H1 (cell line): ENCODE measurements around the gene KIF2C. TPM values are rescaled to one million over a fixed set of nuclear protein-coding genes. Genes with fewer than 3 reads are reported as not detected.
"Not testable (repeated sequence)": the region's sequence is repeated elsewhere in the genome, so short reads cannot be mapped to it uniquely, and the experiment has no call there.

Source experiments
- CTCF ChIA-PET: fragments of 300-600 bp; sonication (Branson Sonifier 250); formaldehyde crosslinking; loops from one replicate; lab custom pipeline; 2021; ENCODE audit not compliant: partially characterized antibody; lab: Charles Lee
- POLR2A ChIA-PET: fragments of 300-600 bp; sonication (Branson Sonifier 250); formaldehyde crosslinking; loops from one replicate; lab custom pipeline; 2021; ENCODE audit warnings: inconsistent platforms; ENCODE audit not compliant: partially characterized antibody; lab: Charles Lee
- DNase-seq, 2 experiments: peaks; one replicate each; pipeline versions ENCODE4 v3.0.0 to v3.0.0-alpha.2; 2010 to 2022; ENCODE audit warnings: low spot score in 2 of 2, low read depth in 1 of 2, mixed read lengths in 1 of 2
- FAIRE-seq: peaks from 2 replicates; lab custom pipeline; 2011; peaks lifted over from hg19 to GRCh38; lab: Jason Lieb, UNC
- H2AFZ ChIP-seq: 2 replicates; pipeline ENCODE4 v1.8.1; 2012; ENCODE audit warnings: low read length, inconsistent platforms
- H2AK5ac ChIP-seq: 2 replicates; pipeline ENCODE4 v1.6.1; 2013; ENCODE audit warnings: low read depth, low read length
- H2BK120ac ChIP-seq: replicated peaks from 2 replicates; pipeline ENCODE3; 2013; ENCODE audit warnings: low read depth, low read length, inconsistent platforms
- H2BK12ac ChIP-seq: 2 replicates; pipeline ENCODE4 v1.6.1; 2013; ENCODE audit warnings: low read depth, low read length
- H2BK15ac ChIP-seq: 2 replicates; pipeline ENCODE4 v1.6.1; 2013; ENCODE audit warnings: low read length
- H2BK20ac ChIP-seq: 2 replicates; pipeline ENCODE4 v1.6.1; 2013; ENCODE audit warnings: low read length
- H2BK5ac ChIP-seq: 2 replicates; pipeline ENCODE4 v1.6.1; 2013; ENCODE audit warnings: low read depth, low read length
- H3K14ac ChIP-seq: 2 replicates; pipeline ENCODE4 v1.6.1; 2013; ENCODE audit warnings: inconsistent platforms; ENCODE audit not compliant: insufficient read length
- H3K18ac ChIP-seq: 2 replicates; pipeline ENCODE4 v1.6.1; 2013; ENCODE audit warnings: low read length; ENCODE audit errors: extremely low read depth
- H3K23ac ChIP-seq: 2 replicates; pipeline ENCODE4 v1.6.1; 2013; ENCODE audit warnings: inconsistent platforms; ENCODE audit not compliant: insufficient read length
- H3K23me2 ChIP-seq: 2 replicates; pipeline ENCODE4 v1.6.1; 2013; ENCODE audit warnings: low read depth, low read length
- H3K27ac ChIP-seq: 2 replicates; pipeline ENCODE4 v1.6.1; 2011; ENCODE audit warnings: low read depth, low read length, inconsistent platforms
- H3K27me3 ChIP-seq, 4 experiments: replicated peaks in 1 of 4; 1 replicate in 1 of 4; 2 replicates in 3 of 4; pipeline versions ENCODE4 v1.6.1 to v1.8.1; 2011 to 2013; ENCODE audit warnings: low read length in 3 of 4, mild to moderate bottlenecking in 3 of 4, inconsistent platforms in 2 of 4, mixed read lengths in 2 of 4, moderate library complexity in 1 of 4; ENCODE audit not compliant: control insufficient read depth in 3 of 4, insufficient read depth in 3 of 4; ENCODE audit errors: extremely low read depth in 1 of 4
- H3K36me3 ChIP-seq, 4 experiments: 2 replicates each; pipeline versions ENCODE4 v1.6.1 to v1.8.1; 2011 to 2013; ENCODE audit warnings: mild to moderate bottlenecking in 4 of 4, low read length in 3 of 4, moderate library complexity in 2 of 4, control low read depth in 1 of 4, inconsistent platforms in 1 of 4; ENCODE audit not compliant: insufficient read depth in 4 of 4, control insufficient read depth in 2 of 4
- H3K4ac ChIP-seq: replicated peaks from 2 replicates; pipeline ENCODE3; 2013; ENCODE audit warnings: low read length, low read depth, mixed read lengths, inconsistent platforms; ENCODE audit not compliant: insufficient read length
- H3K4me1 ChIP-seq, 4 experiments: replicated peaks in 1 of 4; 1 replicate in 1 of 4; 2 replicates in 3 of 4; pipeline versions ENCODE4 v1.6.1 to v1.8.1; 2011 to 2013; ENCODE audit warnings: low read length in 3 of 4, inconsistent platforms in 2 of 4, mixed read lengths in 1 of 4; ENCODE audit not compliant: insufficient read depth in 4 of 4, control insufficient read depth in 3 of 4
- H3K4me2 ChIP-seq, 2 experiments: 2 replicates each; pipeline versions ENCODE4 v1.6.1 to v1.8.1; 2011 to 2013; ENCODE audit warnings: low read depth in 2 of 2, low read length in 2 of 2, control low read depth in 1 of 2, inconsistent platforms in 1 of 2, mild to moderate bottlenecking in 1 of 2; ENCODE audit not compliant: insufficient read depth in 1 of 2
- H3K4me3 ChIP-seq, 4 experiments: fragments of 200-600, 300-600 bp in 1 of 4; sonication (generic), shearing (Covaris generic), sonication (Bioruptor Twin) in 1 of 4; 2 replicates each; pipeline versions ENCODE4 v1.5.1 to v1.8.1; 2011 to 2016; ENCODE audit warnings: low read length in 4 of 4, low read depth in 3 of 4, control low read depth in 2 of 4, inconsistent platforms in 2 of 4, mild to moderate bottlenecking in 2 of 4, mixed read lengths in 1 of 4, moderate library complexity in 1 of 4; ENCODE audit not compliant: insufficient read depth in 2 of 4; ENCODE audit errors: extremely low read depth in 1 of 4
- H3K56ac ChIP-seq: replicated peaks from 2 replicates; pipeline ENCODE3; 2013; ENCODE audit warnings: low read depth, mild to moderate bottlenecking, mixed read lengths, low read length, inconsistent platforms; ENCODE audit not compliant: insufficient read length
- H3K79me1 ChIP-seq: 2 replicates; pipeline ENCODE4 v1.6.1; 2013; ENCODE audit warnings: low read depth, low read length, control low read depth
- H3K79me2 ChIP-seq, 2 experiments: 2 replicates each; pipeline versions ENCODE4 v1.6.1 to v1.8.1; 2012 to 2013; ENCODE audit warnings: low read length in 2 of 2, mild to moderate bottlenecking in 2 of 2, inconsistent platforms in 1 of 2; ENCODE audit not compliant: insufficient read depth in 2 of 2, control insufficient read depth in 1 of 2
- H3K9ac ChIP-seq, 4 experiments: replicated peaks in 1 of 4; 1 replicate in 1 of 4; 2 replicates in 3 of 4; pipeline versions ENCODE4 v1.6.1 to v1.8.1; 2011 to 2013; ENCODE audit warnings: low read depth in 3 of 4, low read length in 3 of 4, control low read depth in 2 of 4, mild to moderate bottlenecking in 2 of 4, moderate library complexity in 2 of 4, inconsistent platforms in 1 of 4; ENCODE audit errors: extremely low read depth in 1 of 4
- H3K9me3 ChIP-seq, 2 experiments: 2 replicates each; pipeline versions ENCODE4 v1.6.1 to v1.8.1; 2012 to 2013; ENCODE audit warnings: mild to moderate bottlenecking in 2 of 2, moderate library complexity in 2 of 2, control low read depth in 1 of 2, inconsistent platforms in 1 of 2, low read depth in 1 of 2, low read length in 1 of 2, mixed read lengths in 1 of 2; ENCODE audit not compliant: insufficient read depth in 2 of 2
- H4K20me1 ChIP-seq, 2 experiments: replicated peaks in 1 of 2; 2 replicates each; pipeline versions ENCODE3 to v1.8.1; 2011 to 2013; ENCODE audit warnings: inconsistent platforms in 2 of 2, low read length in 2 of 2, mild to moderate bottlenecking in 1 of 2; ENCODE audit not compliant: insufficient read depth in 2 of 2, control insufficient read depth in 1 of 2
- H4K5ac ChIP-seq: 2 replicates; pipeline ENCODE4 v1.6.1; 2013; ENCODE audit warnings: low read length, low read depth, mixed read lengths, inconsistent platforms; ENCODE audit not compliant: insufficient read length
- H4K8ac ChIP-seq: 2 replicates; pipeline ENCODE4 v1.8.0; 2013; ENCODE audit warnings: mild to moderate bottlenecking, moderate library complexity, low read length, inconsistent platforms; ENCODE audit not compliant: insufficient read depth; ENCODE audit errors: extremely low read depth
- H4K91ac ChIP-seq: replicated peaks from 2 replicates; pipeline ENCODE3; 2013; ENCODE audit warnings: low read length, mixed read lengths, inconsistent platforms; ENCODE audit not compliant: insufficient read length
- KDM4A ChIP-seq: IDR thresholded peaks from one replicate; pipeline ENCODE4 v1.7.1; 2012; ENCODE audit warnings: low read depth, mild to moderate bottlenecking, moderate library complexity, low read length, inconsistent platforms; ENCODE audit not compliant: severe bottlenecking
- PHF8 ChIP-seq: fragments of 200-600 bp; sonication (generic); conservative IDR thresholded peaks from 2 replicates; pipeline ENCODE4 v1.7.1; 2012; ENCODE audit warnings: low read depth, mild to moderate bottlenecking, inconsistent platforms, low read length, moderate library complexity
- WGBS, 2 experiments: shearing (Covaris generic) in 1 of 2; methylation state at CpG; one replicate each; pipeline versions ENCODE4 v1.1.6 to v1.1.7; 2013 to 2015; ENCODE audit warnings: low lambda C conversion rate in 2 of 2, mixed read lengths in 2 of 2, inconsistent platforms in 1 of 2, low coverage in 1 of 2, missing lambda C conversion rate in 1 of 2; ENCODE audit not compliant: insufficient replicate concordance in 2 of 2, insufficient coverage in 1 of 2, insufficient read length in 1 of 2; ENCODE audit errors: extremely low coverage in 1 of 2, missing lambda C conversion rate in 1 of 2; 5-methylcytosine and 5-hydroxymethylcytosine counted together
- polyA plus RNA-seq, 7 experiments: library from polyadenylated mRNA; depleted of rRNA in 3 of 7; stranded (reverse) in 5 of 7; unstranded in 2 of 7; fragments of >200 nt in 5 of 7; fragments of 200-250 nt in 2 of 7; gene quantifications; 1 replicate in 5 of 7; 2 replicates in 1 of 7; 4 replicates in 1 of 7; pipeline versions ENCODE4 v1.2.1 to v1.2.3, GENCODE V29; 2011 to 2013; ENCODE audit warnings: missing spikeins in 2 of 7, mixed read lengths in 2 of 7
- total RNA-seq: library from RNA; stranded (reverse); fragmentation: NEBNext Ultra II Directional; extraction: Animal tissue kit (Norgen Biotek cat#: 25700); gene quantifications from 2 replicates; pipeline ENCODE4 v1.2.1, GENCODE V29; 2021

Gene KIF2C
- total and polyA plus RNA-seq, 2 of the 8 experiments (the other 6 are each of a cell fraction or from before 2014, with no cell fraction given), result 41.8 to 68.1 TPM

DNA sequence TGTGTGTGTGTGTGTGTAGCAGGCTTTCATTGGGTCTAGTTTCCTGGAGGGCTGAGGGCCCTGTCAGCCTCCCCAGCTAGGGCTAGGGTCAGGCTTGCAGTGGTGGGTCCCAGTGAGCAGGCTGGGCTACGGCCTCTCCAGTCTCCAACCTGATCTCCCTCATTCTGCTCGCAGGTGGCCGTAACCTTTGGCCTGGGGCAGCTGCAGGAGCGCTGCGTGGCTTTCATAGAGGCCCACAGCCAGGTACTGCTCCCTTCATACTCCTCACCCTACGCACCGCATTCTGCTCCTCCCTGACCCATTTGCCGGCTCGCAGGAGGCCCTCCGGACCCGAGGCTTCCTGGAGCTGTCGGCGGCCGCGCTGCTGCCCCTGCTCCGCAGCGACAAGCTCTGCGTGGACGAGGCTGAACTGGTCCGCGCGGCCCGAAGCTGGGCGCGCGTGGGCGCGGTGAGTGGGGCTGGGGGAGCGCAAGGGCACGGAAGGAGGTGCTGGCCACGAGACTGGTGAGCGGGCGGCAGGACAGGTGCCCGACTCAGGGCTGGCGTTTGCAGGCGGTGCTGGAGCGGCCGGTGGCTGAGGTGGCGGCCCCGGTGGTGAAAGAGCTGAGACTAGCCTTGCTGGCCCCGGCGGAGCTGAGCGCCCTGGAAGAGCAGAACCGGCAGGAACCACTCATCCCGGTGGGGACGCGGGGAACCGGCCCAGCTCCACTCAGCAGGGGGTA is 73.3 kb downstream of the KIF2C start (continued):
- 0 out of 2 replicates have a peak, but pooled peaks have one; percentile 33 for TF ChIP-seq PHF8
- TF ChIP-seq KDM4A, result peak; percentile 76

DNA sequence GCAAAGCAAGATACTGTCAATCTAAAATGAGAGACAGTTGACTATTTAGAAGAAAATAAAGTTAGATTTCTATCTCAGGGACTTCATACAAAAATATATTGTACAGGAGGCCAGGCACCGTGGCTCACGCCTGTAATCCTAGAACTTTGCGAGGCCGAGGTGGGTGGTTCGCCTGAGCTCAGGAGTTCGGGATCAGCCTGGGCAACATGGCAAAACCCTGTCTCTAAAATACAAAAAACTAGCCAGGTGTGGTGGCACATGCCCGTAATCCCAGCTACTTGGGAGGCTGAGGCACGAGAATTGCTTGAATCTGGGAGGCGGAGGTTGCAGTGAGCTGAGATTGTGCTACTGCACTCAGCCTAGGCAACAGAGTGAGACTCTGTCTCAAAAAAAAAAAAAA is 76.3 kb downstream of the KIF2C start:
- H3K4ac ChIP-seq, H3K4me2 ChIP-seq, H3K79me1 ChIP-seq, H4K5ac ChIP-seq, H4K91ac ChIP-seq, H3K56ac ChIP-seq, H2BK120ac ChIP-seq, H3K27ac ChIP-seq, H3K9ac ChIP-seq, H2BK5ac ChIP-seq, H3K18ac ChIP-seq, H2AK5ac ChIP-seq, H2BK20ac ChIP-seq, DNase-seq, H3K79me2 ChIP-seq, H3K9me3 ChIP-seq, H3K4me3 ChIP-seq, H3K27me3 ChIP-seq, H4K20me1 ChIP-seq, H4K8ac ChIP-seq, H3K23ac ChIP-seq, FAIRE-seq, H3K14ac ChIP-seq, H2BK12ac ChIP-seq, H3K36me3 ChIP-seq, H2AFZ ChIP-seq, H2BK15ac ChIP-seq: not testable (repeated sequence)
- ChIA-PET POLR2A (interaction anchor here (0.6 to 16.6 kb wide), 4 partner anchors 10 to 488 kb away, joined by 3 to 547 read pairs (median 44); partner anchors contain the start of genes BTBD19, DYNLT4, PLK3 and RNU5D-1), CTCF (interaction anchor here (0.8 to 6.0 kb wide), 5 partner anchors 10 to 31 kb away, joined by 3 to 51 read pairs (median 26); partner anchors contain the start of genes BEST4 and PLK3)
- H3K23me2 ChIP-seq, result peaks cover 13% of the 10 kb centered on the region
- 96% methylated on average over 9 of the region's 9 CpGs; no CpG with 5 or more reads in 1 of the 2 experiments for WGBS, 2 experiments
- H3K4me1 ChIP-seq, result peaks cover 2 to 11% (median 9%) of the 10 kb centered on the region in 4 experiments; a peak in 6 of 7 replicates
